Stimulated activated CD4-positive, alpha-beta T cell treated with anti-CD3 and anti-CD28 coated beads, Interleukin-15, amount 100 ng/mL, for 48 hours (primary cell): ENCODE data around the gene SORBS1.

Source experiments
- DNase-seq, 2 donors: peaks; one replicate each; pipeline ENCODE4 v3.0.0-alpha.2; 2020; ENCODE audit warnings: low read depth in 2 of 2

The SORBS1 gene

DNA sequence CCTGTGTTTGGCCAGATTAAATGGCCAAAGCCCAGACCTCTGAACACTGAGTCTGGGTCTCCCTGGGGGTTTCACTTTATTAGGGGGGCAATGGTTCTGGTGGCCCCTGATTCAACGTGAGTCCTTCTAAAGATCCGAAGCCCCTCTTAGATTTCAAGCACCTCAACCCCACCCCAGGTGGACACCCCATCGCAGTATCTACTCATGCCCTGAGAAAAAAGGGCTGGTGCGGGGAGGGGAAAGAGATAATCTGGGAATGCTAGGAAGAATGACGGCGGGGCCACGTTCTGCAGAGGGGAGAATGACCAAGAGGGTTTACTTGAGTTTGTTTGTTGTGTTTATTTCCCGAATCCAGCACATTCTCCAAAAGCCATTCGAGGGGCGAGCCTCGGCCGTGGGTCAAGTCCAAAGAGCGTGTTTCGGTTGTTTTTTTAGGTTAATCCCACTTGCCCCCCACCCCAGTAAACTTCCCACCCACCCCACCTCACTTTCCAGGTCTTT lies 271.2 kb downstream of the SORBS1 start:
- no peak for DNase-seq

DNA sequence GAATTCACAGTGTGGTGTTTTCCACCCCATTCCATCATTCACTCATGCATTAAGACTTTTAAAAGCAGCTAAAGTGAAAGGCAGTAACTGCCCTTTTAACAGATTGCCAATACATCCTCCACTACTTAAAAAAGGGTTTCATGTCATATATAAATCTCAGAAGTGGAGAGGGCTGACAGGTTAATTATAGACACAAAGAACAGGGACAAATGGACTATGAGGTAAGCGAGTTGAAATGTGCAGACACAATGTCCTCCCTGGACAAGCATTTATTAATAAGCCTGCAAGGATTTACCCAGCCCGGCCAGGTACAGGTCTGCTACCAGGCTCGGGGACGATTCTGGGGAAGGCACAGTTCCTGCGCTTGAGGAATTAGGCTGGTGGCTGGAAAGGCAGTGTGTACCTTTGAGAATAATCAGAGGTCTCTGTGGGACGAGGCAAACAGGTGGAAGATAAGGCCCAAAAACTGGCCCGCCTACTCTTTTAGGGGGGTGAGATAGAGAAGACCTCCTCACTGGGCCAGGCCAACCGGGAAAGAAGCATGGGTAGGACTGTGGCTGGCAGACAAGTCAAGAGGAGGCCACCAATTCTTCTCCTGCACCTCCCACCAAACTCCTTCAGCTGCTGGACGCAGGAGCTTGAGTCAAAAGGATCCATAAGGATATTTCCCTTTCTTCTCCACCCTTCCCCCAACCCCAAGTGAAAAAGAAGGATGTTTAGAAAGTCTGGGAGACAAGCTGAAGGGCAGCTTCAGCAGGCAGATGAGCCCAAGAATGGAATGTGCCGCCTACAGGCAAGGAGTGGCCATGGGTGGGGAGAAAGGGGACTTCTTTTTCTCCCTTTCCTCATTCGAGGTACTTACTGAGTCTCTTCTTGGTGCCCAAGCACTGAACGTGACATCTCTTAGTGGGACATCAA lies 271.9 kb downstream of the SORBS1 start:
- DNase-seq: no peak

GRCh38 chr10:95288303-95288702 lies 272.9 kb downstream of the SORBS1 start:
- DNase-seq: no peak

- DNase-seq: no peak
These were observed 273.9 kb downstream of the SORBS1 start for GRCh38 chr10:95287281-95287680.

DNA sequence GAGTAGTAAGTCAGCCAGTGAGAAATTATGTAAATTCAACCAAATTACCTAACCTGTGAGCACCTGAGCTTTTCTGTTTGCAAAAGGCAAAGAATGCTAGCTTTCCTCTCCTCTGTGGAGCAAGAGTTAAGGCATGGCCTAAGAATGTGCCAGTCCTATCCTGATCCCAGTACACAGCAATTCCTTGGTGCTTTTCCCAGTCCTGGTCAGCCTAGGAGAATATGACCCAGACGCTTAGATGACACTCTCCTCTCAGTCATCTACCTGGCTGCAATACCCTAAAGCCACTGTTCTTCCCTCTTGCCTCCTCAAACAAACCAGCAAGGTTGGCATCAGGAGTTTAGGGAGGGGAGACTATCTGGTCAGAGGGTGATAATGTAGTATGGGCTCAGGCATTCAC lies 274.5 kb downstream of the SORBS1 start:
- no peak for DNase-seq

DNA sequence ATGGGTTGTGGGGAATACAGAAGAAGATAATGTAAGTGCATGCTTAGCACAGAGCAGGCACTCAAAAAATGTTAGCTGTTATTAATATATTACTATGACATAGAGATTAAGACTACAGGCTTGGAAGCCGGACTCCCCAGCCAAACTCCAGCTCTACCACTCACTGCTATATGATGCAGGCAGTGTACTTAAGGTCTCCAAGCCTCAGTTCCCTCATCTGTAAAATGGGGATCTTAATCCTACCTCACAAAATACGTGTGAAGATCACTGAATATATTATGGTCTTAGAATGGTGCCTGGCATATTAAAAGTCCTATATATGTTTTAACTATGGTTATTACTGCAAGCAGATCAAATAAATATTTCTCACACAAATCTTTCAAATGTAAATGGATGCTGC lies 275.6 kb downstream of the SORBS1 start:
- no peak for DNase-seq

DNA sequence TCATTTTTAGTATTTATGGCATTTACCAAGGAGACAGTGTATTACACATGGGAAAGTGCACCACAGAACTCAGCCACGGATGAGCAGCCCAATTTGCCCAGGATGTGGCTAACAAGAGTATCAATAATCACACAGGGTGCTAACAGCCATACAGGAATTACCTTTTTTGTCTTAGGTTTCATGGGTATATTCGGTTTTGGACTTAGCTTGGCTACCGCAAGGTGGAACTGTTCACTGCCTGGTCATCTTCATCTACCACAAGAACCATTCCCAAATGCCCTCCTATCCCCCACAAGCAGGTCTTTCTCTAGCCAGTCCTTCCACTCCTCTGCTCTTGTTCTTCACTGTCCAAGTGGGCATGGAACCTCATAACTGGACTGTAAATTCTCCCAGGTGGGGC lies 276.4 kb downstream of the SORBS1 start:
- DNase-seq: no peak

- DNase-seq: no peak
These were observed 279.1 kb downstream of the SORBS1 start for GRCh38 chr10:95282107-95282506.

DNA sequence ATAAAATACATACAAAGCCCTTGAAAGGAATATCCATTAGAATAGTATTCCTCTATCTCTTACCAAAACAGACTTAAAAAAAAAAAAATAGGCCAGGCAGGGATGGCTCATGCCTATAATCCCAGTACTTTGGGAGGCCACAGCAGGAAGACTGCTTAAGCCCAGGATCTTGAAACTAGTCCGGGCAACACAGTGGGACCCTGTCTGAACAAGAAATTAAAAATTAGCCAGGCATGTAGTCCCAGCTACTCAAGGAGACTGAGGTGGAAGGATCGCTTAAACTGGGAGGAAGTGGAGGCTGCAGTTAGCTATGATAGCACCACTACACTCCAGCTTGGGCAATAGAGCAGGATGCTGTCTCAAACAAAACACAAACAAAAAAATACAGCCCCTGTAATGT lies 280.0 kb downstream of the SORBS1 start:
- no peak for DNase-seq

- DNase-seq: no peak
These were observed 280.5 kb downstream of the SORBS1 start for GRCh38 chr10:95280637-95281036.

DNA sequence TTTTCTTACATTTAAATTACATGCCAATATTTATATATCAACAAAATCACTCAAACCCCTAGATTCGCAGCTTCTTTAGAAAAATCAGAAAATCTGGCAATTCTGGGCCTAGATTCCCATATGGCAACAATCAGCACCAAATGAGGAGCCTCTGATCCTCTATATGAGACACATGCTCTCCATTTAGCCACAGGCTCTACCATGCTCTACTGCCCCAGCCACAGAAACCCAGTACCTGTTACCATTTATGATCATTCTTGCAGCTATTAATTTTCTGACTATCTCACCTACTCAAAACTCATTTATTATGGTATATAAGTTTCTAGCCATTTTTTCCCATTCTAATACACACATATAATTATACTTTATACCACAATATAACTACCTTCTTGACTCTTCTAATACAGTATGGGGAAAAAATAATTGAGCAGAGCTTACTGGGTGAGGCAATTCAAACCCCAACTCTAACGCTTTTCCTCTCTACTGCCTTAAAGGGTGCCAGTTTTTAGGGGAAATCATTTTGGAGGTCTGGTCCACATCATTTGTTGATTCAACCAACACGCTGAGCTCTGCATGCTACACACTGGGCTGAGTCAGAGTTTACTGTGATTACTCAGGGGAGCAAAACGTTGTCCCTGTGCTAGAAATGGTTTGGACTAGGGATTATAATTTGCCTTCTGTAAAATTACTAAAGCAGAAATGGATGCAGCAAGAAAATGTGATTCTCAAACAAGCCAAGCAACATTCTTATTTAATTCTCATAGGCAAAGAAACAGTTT lies 281.9 kb downstream of the SORBS1 start:
- no peak for DNase-seq

DNA sequence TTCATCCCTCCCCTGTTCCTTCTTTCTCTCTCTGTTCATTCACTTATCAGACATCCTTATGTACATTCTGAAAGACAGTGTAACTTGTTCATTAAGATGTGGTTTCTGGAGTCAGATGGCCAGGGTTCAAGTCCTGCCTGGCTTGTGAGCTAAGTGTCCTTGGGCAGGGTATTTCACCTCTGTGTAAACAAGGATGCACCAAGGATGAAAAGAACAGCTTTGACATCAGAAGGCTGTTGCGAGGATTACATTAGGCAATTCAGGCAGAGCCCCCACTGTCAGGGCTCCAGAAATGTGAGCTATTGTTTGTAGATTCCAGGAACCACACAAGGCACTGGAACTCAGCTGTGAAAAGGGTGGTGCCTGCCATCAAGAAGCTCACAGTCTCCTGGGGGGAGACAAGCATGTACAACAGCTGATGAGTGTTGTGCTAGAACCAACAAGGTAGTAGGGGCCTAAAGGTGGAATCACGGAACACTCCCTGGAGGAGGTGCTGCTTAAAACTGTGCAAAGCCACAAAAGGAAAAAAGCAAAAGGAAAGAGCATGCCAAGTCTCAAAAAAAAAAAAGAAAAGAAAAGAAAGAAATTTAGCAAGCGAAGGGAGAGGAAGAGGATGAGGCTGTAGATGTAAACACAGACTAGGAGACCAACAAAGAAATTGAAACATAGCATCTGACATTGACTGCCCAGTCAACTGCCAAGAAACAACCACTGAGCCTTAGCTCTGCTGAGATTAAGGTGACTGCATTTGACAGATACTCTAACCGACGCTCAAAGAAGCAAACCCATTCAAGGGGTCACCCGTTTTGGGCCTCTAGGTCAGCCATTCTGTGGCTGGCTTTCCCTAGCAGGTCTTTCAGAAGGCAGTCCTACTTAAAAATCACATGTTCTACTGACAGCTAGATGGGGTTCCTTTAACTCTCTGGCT lies 282.8 kb downstream of the SORBS1 start:
- no peak for DNase-seq

GRCh38 chr10:95277614-95278013 lies 283.6 kb downstream of the SORBS1 start:
- no peak for DNase-seq

DNA sequence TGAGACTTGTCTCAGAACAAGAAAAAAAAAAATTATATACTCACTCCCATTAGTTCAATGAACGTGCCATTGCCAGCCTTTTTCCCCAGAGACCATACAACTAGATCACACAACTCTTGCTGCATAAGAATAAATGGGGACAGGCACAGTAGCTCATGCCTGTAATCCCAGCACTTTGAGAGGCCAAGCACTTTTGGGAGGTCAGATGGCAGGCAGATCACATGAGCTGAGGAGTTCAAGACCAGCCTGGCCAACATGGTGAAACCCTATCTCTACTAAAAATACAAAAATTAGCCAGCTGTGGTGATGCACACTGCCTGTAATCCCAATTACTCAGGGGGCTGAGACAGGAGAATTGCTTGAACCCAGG lies 284.0 kb downstream of the SORBS1 start:
- DNase-seq: no peak

GRCh38 chr10:95276367-95277200 lies 284.6 kb downstream of the SORBS1 start:
- no peak for DNase-seq

GRCh38 chr10:95275726-95276366 lies 285.3 kb downstream of the SORBS1 start:
- no peak for DNase-seq

DNA sequence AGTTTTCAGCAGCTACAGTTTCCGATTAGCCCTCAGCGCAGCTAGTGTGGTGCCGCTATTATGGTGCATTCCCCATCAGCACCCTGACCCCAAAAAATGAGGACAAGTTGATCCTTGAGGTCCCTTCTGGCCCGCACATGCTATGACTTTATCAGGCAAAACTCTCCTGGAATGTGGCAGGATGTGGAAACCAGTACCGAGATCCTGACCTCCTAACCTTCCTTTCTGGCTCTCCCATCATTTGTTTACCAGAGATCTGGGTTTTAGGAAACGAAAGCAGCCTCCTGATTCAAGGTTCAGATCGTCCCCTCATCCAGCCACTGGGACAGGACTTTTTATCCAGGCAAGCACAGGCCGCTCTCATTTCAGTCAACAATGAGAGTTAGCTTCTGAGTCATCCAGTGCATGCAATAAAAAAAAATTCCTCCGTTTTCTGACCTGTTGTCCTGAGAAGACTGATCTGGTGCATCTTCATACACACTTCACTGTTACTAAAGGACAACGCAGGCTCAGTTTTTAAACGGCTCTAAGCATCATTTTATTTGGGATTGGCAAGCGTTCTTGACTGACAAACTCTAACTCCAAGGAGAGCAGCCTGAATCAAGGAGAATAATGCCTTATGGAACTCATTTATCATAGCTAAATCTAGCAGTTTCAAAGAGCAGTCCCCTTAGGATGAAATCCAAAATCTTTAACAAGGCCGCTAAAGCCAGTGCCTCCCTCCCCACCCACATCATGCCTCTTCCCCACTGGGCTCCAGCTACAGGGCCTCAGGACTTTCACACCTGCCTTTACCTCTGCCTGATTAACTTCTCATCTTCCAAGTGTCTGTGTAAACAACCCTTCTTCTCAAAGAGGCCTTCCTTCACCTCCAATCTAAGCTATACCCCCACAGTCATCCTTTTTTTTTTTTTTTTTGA lies 287.5 kb downstream of the SORBS1 start:
- no peak for DNase-seq

DNA sequence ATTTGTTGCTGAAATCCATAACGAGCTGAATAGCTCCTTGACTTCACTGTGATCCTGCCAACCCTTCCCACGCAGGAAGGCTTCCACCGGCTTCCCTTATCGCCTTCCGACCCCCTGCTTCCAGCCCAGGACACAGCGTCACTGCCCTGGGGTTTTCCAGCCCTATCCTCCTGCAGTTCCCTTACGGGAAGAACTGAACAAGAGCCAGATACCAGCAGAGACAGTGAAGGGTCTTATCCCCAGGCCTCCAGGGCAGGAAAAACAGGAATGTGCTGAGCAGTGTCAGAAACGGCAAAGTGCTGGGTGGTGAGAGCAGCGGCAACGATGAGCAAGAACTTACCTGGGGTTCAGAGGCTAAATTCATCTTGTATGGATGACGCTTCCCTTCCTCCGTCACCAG lies 292.7 kb downstream of the SORBS1 start:
- no peak for DNase-seq

GRCh38 chr10:95267251-95267650 lies 293.9 kb downstream of the SORBS1 start:
- DNase-seq: no peak
